Nephron progenitor cell (in vitro differentiated cells): ENCODE data around the gene ZEB1.

Source experiments
- DNase-seq: peaks from one replicate; pipeline ENCODE4 v3.0.0; 2021
- H3K27ac Mint-ChIP-seq: 2 replicates; pipeline ENCODE4 v1.8.0; 2021; ENCODE audit warnings: mild to moderate bottlenecking, moderate library complexity, mixed read lengths
- H3K27me3 Mint-ChIP-seq: 2 replicates; pipeline ENCODE4 v1.8.0; 2021; ENCODE audit warnings: mild to moderate bottlenecking, low read depth, mixed read lengths; ENCODE audit not compliant: poor library complexity
- H3K36me3 Mint-ChIP-seq: 2 replicates; pipeline ENCODE4 v1.8.0; 2021; ENCODE audit warnings: low read depth, mixed read lengths
- H3K4me1 Mint-ChIP-seq: 2 replicates; pipeline ENCODE4 v1.8.0; 2021; ENCODE audit warnings: mixed read lengths
- H3K4me3 Mint-ChIP-seq: 2 replicates; pipeline ENCODE4 v1.8.0; 2021; ENCODE audit warnings: mild to moderate bottlenecking, moderate library complexity, mixed read lengths
- H3K9me3 Mint-ChIP-seq: 2 replicates; pipeline ENCODE4 v1.8.0; 2021; ENCODE audit warnings: mild to moderate bottlenecking, moderate library complexity, mixed read lengths
- CTCF ChIP-seq: fragments of 200-600 bp; sonication (generic); IDR thresholded peaks from 2 replicates; pipeline ENCODE4 v1.5.0; 2021; ENCODE audit warnings: antibody characterized with exemption

The ZEB1 gene

GRCh38 chr10:31477584-31477983, 158.6 kb downstream of the ZEB1 start:
- Mint-ChIP-seq H3K36me3 (peaks cover 23% of the 10 kb centered on the region), H3K4me1 (no peaks in the 10 kb centered on the region), H3K4me3 (no peak overlapping the region), H3K27ac (no peak overlapping the region), H3K27me3 (no peaks in the 10 kb centered on the region), H3K9me3 (peaks cover 28% of the 10 kb centered on the region)
- DNase-seq, result no peak
- TF ChIP-seq CTCF, result no peak

- Mint-ChIP-seq H3K4me3 (no peak overlapping the region), H3K27me3 (no peaks in the 10 kb centered on the region), H3K9me3 (peaks cover 22% of the 10 kb centered on the region), H3K27ac (no peak overlapping the region), H3K4me1 (no peaks in the 10 kb centered on the region), H3K36me3 (peaks cover 23% of the 10 kb centered on the region)
- TF ChIP-seq CTCF, result no peak
- no peak for DNase-seq
Measured at GRCh38 chr10:31479752-31480151, 160.7 kb downstream of the ZEB1 start.

- Mint-ChIP-seq H3K4me3 (no peak overlapping the region), H3K36me3 (no peaks in the 10 kb centered on the region), H3K27ac (no peak overlapping the region), H3K27me3 (no peaks in the 10 kb centered on the region), H3K4me1 (no peaks in the 10 kb centered on the region), H3K9me3 (no peaks in the 10 kb centered on the region)
- DNase-seq, result no peak
- TF ChIP-seq CTCF, result no peak
Measured at GRCh38 chr10:31483546-31483945, 164.5 kb downstream of the ZEB1 start.

GRCh38 chr10:31484431-31485135, 165.6 kb downstream of the ZEB1 start:
- no peak for DNase-seq
- H3K27ac Mint-ChIP-seq, result no peak overlapping the region
- H3K36me3 Mint-ChIP-seq, result no peaks in the 10 kb centered on the region
- no peak overlapping the region for H3K4me3 Mint-ChIP-seq
- no peaks in the 10 kb centered on the region for H3K4me1 Mint-ChIP-seq
- H3K27me3 Mint-ChIP-seq, result no peaks in the 10 kb centered on the region
- no peak for TF ChIP-seq CTCF
- H3K9me3 Mint-ChIP-seq, result peaks cover 3% of the 10 kb centered on the region

- Mint-ChIP-seq H3K9me3 (peaks cover 5% of the 10 kb centered on the region), H3K36me3 (no peaks in the 10 kb centered on the region), H3K27me3 (no peaks in the 10 kb centered on the region), H3K4me3 (no peak overlapping the region), H3K27ac (no peak overlapping the region), H3K4me1 (no peaks in the 10 kb centered on the region)
- peak; percentile 58 for TF ChIP-seq CTCF
- DNase-seq, result peak; percentile 15
Measured at GRCh38 chr10:31490858-31491504, 172.0 kb downstream of the ZEB1 start.

GRCh38 chr10:31507427-31507826, 188.4 kb downstream of the ZEB1 start:
- no peak overlapping the region for H3K27ac Mint-ChIP-seq
- peaks cover 2% of the 10 kb centered on the region for H3K27me3 Mint-ChIP-seq
- peaks cover 59% of the 10 kb centered on the region for H3K9me3 Mint-ChIP-seq
- no peaks in the 10 kb centered on the region for H3K4me1 Mint-ChIP-seq
- TF ChIP-seq CTCF, result no peak
- no peak overlapping the region for H3K4me3 Mint-ChIP-seq
- no peak for DNase-seq
- H3K36me3 Mint-ChIP-seq, result peaks cover 72% of the 10 kb centered on the region
